Stimulated activated CD8-positive, alpha-beta memory T cell treated with anti-CD3 and anti-CD28 coated beads, Interleukin-15, amount 100 ng/mL, for 24 hours (primary cell): ENCODE measurements around the gene ARMC6.

Experiments
- DNase-seq: peaks from one replicate; pipeline ENCODE4 v3.0.0-alpha.2; 2020; ENCODE audit warnings: low read depth

ARMC6 gene

GRCh38 chr19:19054315-19054938 is 21.0 kb downstream of the ARMC6 start:
- no peak for DNase-seq

- no peak for DNase-seq
Observed at GRCh38 chr19:19054939-19055440, 21.6 kb downstream of the ARMC6 start.

GRCh38 chr19:19055701-19056100 is 22.3 kb downstream of the ARMC6 start:
- no peak for DNase-seq

- DNase-seq, result no peak
Observed at GRCh38 chr19:19056636-19057275, 23.4 kb downstream of the ARMC6 start.

- DNase-seq, result no peak
Observed at GRCh38 chr19:19057317-19057716, 23.9 kb downstream of the ARMC6 start.

GRCh38 chr19:19057720-19058119 is 24.3 kb downstream of the ARMC6 start:
- DNase-seq, result no peak

GRCh38 chr19:19059018-19059836 is 25.8 kb downstream of the ARMC6 start:
- no peak for DNase-seq

- DNase-seq, result no peak
Observed at GRCh38 chr19:19059837-19060611, 26.6 kb downstream of the ARMC6 start.

GRCh38 chr19:19061506-19061905 is 28.1 kb downstream of the ARMC6 start:
- no peak for DNase-seq

GRCh38 chr19:19062454-19063182 is 29.2 kb downstream of the ARMC6 start:
- no peak for DNase-seq

- peak; percentile 92 for DNase-seq
Observed at GRCh38 chr19:19063183-19064097, 30.0 kb downstream of the ARMC6 start, which contains the start of gene SLC25A42. TSS of gene SLC25A42 (plus strand) at chr19:19063994. CDS start at chr19:19096125, 32,131 bp downstream.

GRCh38 chr19:19064098-19064722 is 30.8 kb downstream of the ARMC6 start:
- DNase-seq, result no peak

GRCh38 chr19:19064811-19065745 is 31.7 kb downstream of the ARMC6 start:
- DNase-seq, result no peak

- no peak for DNase-seq
Observed at GRCh38 chr19:19067276-19068072, 34.1 kb downstream of the ARMC6 start.

- DNase-seq, result no peak
Observed at GRCh38 chr19:19068659-19069654, 35.6 kb downstream of the ARMC6 start.

- DNase-seq, result no peak
Observed at GRCh38 chr19:19071897-19072296, 38.5 kb downstream of the ARMC6 start.
